ENCODE measurements around the gene TNS3.
"Not testable (repeated sequence)": the region's sequence is repeated elsewhere in the genome, so short reads cannot be mapped to it uniquely, and the experiment has no call there.

Gene TNS3

DNA sequence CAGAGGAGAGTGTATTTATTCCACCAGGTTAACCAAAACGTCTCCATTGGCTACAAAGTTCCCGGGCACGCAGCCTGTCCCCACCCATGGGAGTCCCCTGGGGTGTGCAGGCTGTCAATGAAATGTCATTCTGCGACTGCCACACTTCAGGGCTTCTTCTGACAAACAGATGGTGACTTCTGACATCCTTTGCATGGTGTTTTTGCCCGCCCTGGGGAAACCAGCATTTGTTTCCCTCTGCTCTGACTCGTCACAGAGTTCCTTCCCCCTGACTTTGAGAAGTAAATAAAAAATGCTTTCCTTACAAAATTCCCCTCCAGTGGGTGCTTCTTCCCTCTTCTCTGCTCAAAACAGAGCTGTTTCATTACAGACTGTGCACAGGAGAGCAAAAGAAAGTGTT, 38.2 kb downstream of the TNS3 start:
- no peak overlapping the region for H3K4me3 ChIP-seq (replicated peaks; ENCODE audit: insufficient read depth, low read length)
- no peak for DNase-seq (ENCODE audit: low read depth in 1 of 2, low spot score in 1 of 2)
- no peaks in the 10 kb centered on the region for H3K27me3 ChIP-seq (ENCODE audit: insufficient read depth, poor library complexity, severe bottlenecking)
- TF ChIP-seq, protein P1, sequence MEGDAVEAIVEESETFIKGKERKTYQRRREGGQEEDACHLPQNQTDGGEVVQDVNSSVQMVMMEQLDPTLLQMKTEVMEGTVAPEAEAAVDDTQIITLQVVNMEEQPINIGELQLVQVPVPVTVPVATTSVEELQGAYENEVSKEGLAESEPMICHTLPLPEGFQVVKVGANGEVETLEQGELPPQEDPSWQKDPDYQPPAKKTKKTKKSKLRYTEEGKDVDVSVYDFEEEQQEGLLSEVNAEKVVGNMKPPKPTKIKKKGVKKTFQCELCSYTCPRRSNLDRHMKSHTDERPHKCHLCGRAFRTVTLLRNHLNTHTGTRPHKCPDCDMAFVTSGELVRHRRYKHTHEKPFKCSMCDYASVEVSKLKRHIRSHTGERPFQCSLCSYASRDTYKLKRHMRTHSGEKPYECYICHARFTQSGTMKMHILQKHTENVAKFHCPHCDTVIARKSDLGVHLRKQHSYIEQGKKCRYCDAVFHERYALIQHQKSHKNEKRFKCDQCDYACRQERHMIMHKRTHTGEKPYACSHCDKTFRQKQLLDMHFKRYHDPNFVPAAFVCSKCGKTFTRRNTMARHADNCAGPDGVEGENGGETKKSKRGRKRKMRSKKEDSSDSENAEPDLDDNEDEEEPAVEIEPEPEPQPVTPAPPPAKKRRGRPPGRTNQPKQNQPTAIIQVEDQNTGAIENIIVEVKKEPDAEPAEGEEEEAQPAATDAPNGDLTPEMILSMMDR (IDR thresholded peaks at IDR 0.05; ENCODE audit: insufficient read depth, low read length), result no peak
- TF ChIP-seq GABPA (IDR thresholded peaks at IDR 0.05; ENCODE audit: low read depth) (no peak), POLR2AphosphoS5 (IDR thresholded peaks at IDR 0.05; ENCODE audit: low read depth) (no peak), SPI1 (IDR thresholded peaks at IDR 0.05; ENCODE audit: borderline replicate concordance, low read depth) (no peak)
- TF ChIP-seq, protein P2, sequence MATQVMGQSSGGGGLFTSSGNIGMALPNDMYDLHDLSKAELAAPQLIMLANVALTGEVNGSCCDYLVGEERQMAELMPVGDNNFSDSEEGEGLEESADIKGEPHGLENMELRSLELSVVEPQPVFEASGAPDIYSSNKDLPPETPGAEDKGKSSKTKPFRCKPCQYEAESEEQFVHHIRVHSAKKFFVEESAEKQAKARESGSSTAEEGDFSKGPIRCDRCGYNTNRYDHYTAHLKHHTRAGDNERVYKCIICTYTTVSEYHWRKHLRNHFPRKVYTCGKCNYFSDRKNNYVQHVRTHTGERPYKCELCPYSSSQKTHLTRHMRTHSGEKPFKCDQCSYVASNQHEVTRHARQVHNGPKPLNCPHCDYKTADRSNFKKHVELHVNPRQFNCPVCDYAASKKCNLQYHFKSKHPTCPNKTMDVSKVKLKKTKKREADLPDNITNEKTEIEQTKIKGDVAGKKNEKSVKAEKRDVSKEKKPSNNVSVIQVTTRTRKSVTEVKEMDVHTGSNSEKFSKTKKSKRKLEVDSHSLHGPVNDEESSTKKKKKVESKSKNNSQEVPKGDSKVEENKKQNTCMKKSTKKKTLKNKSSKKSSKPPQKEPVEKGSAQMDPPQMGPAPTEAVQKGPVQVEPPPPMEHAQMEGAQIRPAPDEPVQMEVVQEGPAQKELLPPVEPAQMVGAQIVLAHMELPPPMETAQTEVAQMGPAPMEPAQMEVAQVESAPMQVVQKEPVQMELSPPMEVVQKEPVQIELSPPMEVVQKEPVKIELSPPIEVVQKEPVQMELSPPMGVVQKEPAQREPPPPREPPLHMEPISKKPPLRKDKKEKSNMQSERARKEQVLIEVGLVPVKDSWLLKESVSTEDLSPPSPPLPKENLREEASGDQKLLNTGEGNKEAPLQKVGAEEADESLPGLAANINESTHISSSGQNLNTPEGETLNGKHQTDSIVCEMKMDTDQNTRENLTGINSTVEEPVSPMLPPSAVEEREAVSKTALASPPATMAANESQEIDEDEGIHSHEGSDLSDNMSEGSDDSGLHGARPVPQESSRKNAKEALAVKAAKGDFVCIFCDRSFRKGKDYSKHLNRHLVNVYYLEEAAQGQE (IDR thresholded peaks at IDR 0.05; ENCODE audit: insufficient replicate concordance, low read depth), result no peak
- no peak overlapping the region for H3K27ac ChIP-seq (replicated peaks)

DNA sequence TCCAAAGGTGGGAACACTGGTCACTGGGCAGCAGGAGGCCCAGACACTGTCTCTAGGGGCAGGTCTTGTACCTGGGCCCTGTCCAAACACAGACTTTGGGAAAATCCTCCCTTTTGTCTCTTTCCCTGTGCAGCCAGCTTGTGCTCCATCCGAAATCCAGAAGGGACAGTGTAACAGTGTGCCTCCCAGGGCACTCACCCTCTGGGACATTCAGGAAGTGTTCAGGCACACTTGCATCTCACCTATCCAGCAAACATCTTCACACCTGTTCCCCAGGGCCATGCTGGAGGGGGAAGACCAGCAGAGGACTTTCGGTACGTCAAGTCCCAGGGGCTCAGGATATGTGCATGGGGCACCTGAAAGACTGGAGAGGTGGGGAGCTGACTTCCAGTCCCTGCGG, 38.9 kb downstream of the TNS3 start:
- no peak for DNase-seq (ENCODE audit: low read depth in 1 of 2, low spot score in 1 of 2)
- no peak overlapping the region for H3K4me3 ChIP-seq (replicated peaks; ENCODE audit: insufficient read depth, low read length)
- no peak for TF ChIP-seq SPI1 (IDR thresholded peaks at IDR 0.05; ENCODE audit: borderline replicate concordance, low read depth)
- TF ChIP-seq, protein P1 (IDR thresholded peaks at IDR 0.05; ENCODE audit: insufficient read depth, low read length), result no peak
- TF ChIP-seq GABPA (IDR thresholded peaks at IDR 0.05; ENCODE audit: low read depth), result no peak
- TF ChIP-seq POLR2AphosphoS5 (IDR thresholded peaks at IDR 0.05; ENCODE audit: low read depth), result no peak
- TF ChIP-seq, protein P2 (IDR thresholded peaks at IDR 0.05; ENCODE audit: insufficient replicate concordance, low read depth), result no peak

DNA sequence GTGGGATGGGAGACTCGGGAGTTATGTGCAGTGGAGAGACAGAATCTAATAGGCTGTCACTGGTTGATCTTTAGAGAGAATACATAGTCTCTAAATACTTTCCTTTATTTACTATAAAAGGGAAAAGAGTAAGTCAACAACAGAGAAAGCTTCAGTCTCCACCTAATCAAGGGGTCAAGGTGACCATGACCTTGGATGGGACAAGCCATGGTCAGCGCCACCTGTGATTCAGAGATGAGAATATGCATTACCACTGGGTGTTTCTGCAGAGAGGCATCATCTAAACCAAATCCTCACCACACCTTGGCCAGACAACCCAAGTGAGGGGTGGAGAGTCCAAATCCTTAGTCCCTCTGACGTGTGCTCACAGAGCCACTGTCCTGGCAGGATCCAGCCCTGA, 39.9 kb downstream of the TNS3 start:
- H3K27ac ChIP-seq (replicated peaks), result no peak overlapping the region
- DNase-seq (ENCODE audit: low read depth in 1 of 2, low spot score in 1 of 2), result no peak
- no peak overlapping the region for H3K4me3 ChIP-seq (replicated peaks; ENCODE audit: insufficient read depth, low read length)

More for the DNA sequence above, 38.9 kb downstream of the TNS3 start:
- no peaks in the 10 kb centered on the region for H3K27me3 ChIP-seq (ENCODE audit: insufficient read depth, poor library complexity, severe bottlenecking)
- H3K27ac ChIP-seq (replicated peaks), result no peak overlapping the region

DNA sequence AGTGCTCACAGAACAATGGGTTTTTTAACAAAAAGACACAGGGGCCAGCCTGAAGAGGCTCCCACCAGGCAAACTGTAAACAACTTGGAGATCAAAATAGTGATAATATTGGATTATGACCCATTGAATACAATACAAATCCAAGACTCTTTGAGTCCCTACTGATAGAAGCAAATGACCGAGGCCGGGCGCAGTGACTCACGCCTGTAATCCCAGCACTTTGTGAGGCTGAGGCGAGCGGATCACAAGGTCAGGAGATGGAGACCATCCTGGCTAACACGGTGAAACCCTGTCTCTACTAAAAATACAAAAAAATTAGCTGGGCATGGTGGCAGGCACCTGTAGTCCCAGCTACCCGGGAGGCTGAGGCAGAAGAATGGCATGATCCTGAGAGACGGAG, 40.4 kb downstream of the TNS3 start:
- DNase-seq (ENCODE audit: low read depth in 1 of 2, low spot score in 1 of 2); H3K4me3 ChIP-seq (replicated peaks; ENCODE audit: insufficient read depth, low read length); H3K27ac ChIP-seq (replicated peaks); H3K27me3 ChIP-seq (ENCODE audit: insufficient read depth, poor library complexity, severe bottlenecking): not testable (repeated sequence)

More for the DNA sequence above, 39.9 kb downstream of the TNS3 start:
- TF ChIP-seq POLR2AphosphoS5 (IDR thresholded peaks at IDR 0.05; ENCODE audit: low read depth), result no peak
- no peak for TF ChIP-seq SPI1 (IDR thresholded peaks at IDR 0.05; ENCODE audit: borderline replicate concordance, low read depth)
- TF ChIP-seq, protein P2 (IDR thresholded peaks at IDR 0.05; ENCODE audit: insufficient replicate concordance, low read depth), result no peak
- TF ChIP-seq, protein P1 (IDR thresholded peaks at IDR 0.05; ENCODE audit: insufficient read depth, low read length), result no peak
- TF ChIP-seq GABPA (IDR thresholded peaks at IDR 0.05; ENCODE audit: low read depth), result no peak
- no peaks in the 10 kb centered on the region for H3K27me3 ChIP-seq (ENCODE audit: insufficient read depth, poor library complexity, severe bottlenecking)

All from HL-60 (cell line).